NCI-H146 treated with DMSO at 0.1 percent for 48 hours (cell line): ENCODE data around the gene QKI.
"Not testable (repeated sequence)": the region's sequence is repeated elsewhere in the genome, so short reads cannot be mapped to it uniquely, and the experiment has no call there.

Experiments used
- DNase-seq: peaks from one replicate; lab custom pipeline; 2025; ENCODE audit not compliant: unreplicated experiment; lab: John Stamatoyannopoulos, UW

The QKI gene

GRCh38 chr6:163414117-163414945, at the start of gene QKI:
QKI (plus strand) TSS chr6:163414718; CDS start chr6:163415194, 476 bp downstream.
- DNase-seq, result peak; percentile 74

GRCh38 chr6:163366288-163366687, 48.2 kb upstream of the QKI start:
- no peak for DNase-seq

- no peak for DNase-seq
Measured at GRCh38 chr6:163367497-163368183, 46.9 kb upstream of the QKI start.

GRCh38 chr6:163369141-163369540, 45.4 kb upstream of the QKI start:
- no peak for DNase-seq

GRCh38 chr6:163369628-163370365, 44.7 kb upstream of the QKI start:
- no peak for DNase-seq

GRCh38 chr6:163370464-163371117, 43.9 kb upstream of the QKI start:
- DNase-seq, result no peak

GRCh38 chr6:163371129-163371528, 43.4 kb upstream of the QKI start:
- no peak for DNase-seq

- no peak for DNase-seq
Measured at GRCh38 chr6:163373240-163373639, 41.3 kb upstream of the QKI start.

GRCh38 chr6:163375361-163375760, 39.2 kb upstream of the QKI start:
- no peak for DNase-seq

- DNase-seq, result no peak
Measured at GRCh38 chr6:163376187-163376586, 38.3 kb upstream of the QKI start.

GRCh38 chr6:163377561-163377960, 37.0 kb upstream of the QKI start:
- no peak for DNase-seq

GRCh38 chr6:163380216-163380615, 34.3 kb upstream of the QKI start:
- no peak for DNase-seq

- DNase-seq, result no peak
Measured at GRCh38 chr6:163381118-163381756, 33.3 kb upstream of the QKI start.

GRCh38 chr6:163383396-163383795, 31.1 kb upstream of the QKI start:
- DNase-seq, result not testable (repeated sequence)

GRCh38 chr6:163383912-163384311, 30.6 kb upstream of the QKI start:
- no peak for DNase-seq

- DNase-seq, result no peak
Measured at GRCh38 chr6:163384510-163384909, 30.0 kb upstream of the QKI start.

- DNase-seq, result not testable (repeated sequence)
Measured at GRCh38 chr6:163385503-163385902, 29.0 kb upstream of the QKI start.

GRCh38 chr6:163386329-163386908, 28.1 kb upstream of the QKI start:
- no peak for DNase-seq

- DNase-seq, result no peak
Measured at GRCh38 chr6:163387317-163387716, 27.2 kb upstream of the QKI start.

- no peak for DNase-seq
Measured at GRCh38 chr6:163389354-163389753, 25.2 kb upstream of the QKI start.
